C1 segment of cervical spinal cord (tissue), 14 donors: ENCODE measurements around the gene SPDEF.

Experiments
- DNase-seq, 14 donors: peaks; one replicate each; lab custom pipeline; 2025; lab: John Stamatoyannopoulos, UW

Gene SPDEF

GRCh38 chr6:34546551-34547321 is 9.4 kb downstream of the SPDEF start:
- peak in 6 of 14 donors; percentile 15 to 85 (median 45) for DNase-seq

GRCh38 chr6:34544776-34545471 is 11.2 kb downstream of the SPDEF start:
- peak in 1 of 14 donors; percentile 37 for DNase-seq

- DNase-seq = no peak
Measured at GRCh38 chr6:34544052-34544604, 12.0 kb downstream of the SPDEF start.

- DNase-seq = no peak
Measured at GRCh38 chr6:34543421-34543820, 12.7 kb downstream of the SPDEF start.

- DNase-seq = no peak
Measured at GRCh38 chr6:34540841-34541240, 15.3 kb downstream of the SPDEF start.

GRCh38 chr6:34540222-34540621 is 15.9 kb downstream of the SPDEF start:
- DNase-seq = no peak

- no peak for DNase-seq
Measured at GRCh38 chr6:34539181-34539580, 16.9 kb downstream of the SPDEF start.

- no peak for DNase-seq
Measured at GRCh38 chr6:34538581-34538980, 17.5 kb downstream of the SPDEF start.

GRCh38 chr6:34537922-34538550 is 18.1 kb downstream of the SPDEF start:
- DNase-seq = no peak

GRCh38 chr6:34536959-34537848 is 18.9 kb downstream of the SPDEF start:
- no peak for DNase-seq

GRCh38 chr6:34536251-34536958 is 19.7 kb downstream of the SPDEF start:
- DNase-seq = peak in 5 of 14 donors; percentile 6 to 37 (median 34)

GRCh38 chr6:34535646-34536045 is 20.5 kb downstream of the SPDEF start:
- DNase-seq = no peak

GRCh38 chr6:34535199-34535598 is 20.9 kb downstream of the SPDEF start:
- DNase-seq = no peak

- DNase-seq = no peak
Measured at GRCh38 chr6:34534656-34535055, 21.5 kb downstream of the SPDEF start.

GRCh38 chr6:34534146-34534545 is 22.0 kb downstream of the SPDEF start:
- no peak for DNase-seq

- DNase-seq = no peak
Measured at GRCh38 chr6:34532230-34532629, 23.9 kb downstream of the SPDEF start.

GRCh38 chr6:34531580-34532201 is 24.4 kb downstream of the SPDEF start:
- DNase-seq = peak in 9 of 14 donors; percentile 13 to 68 (median 38)

GRCh38 chr6:34530753-34531365 is 25.3 kb downstream of the SPDEF start:
- no peak for DNase-seq

- DNase-seq = peak in 7 of 14 donors; percentile 13 to 78 (median 31)
Measured at GRCh38 chr6:34529665-34530327, 26.3 kb downstream of the SPDEF start.
